Activated T-helper 2 cell treated with anti-CD3 and anti-CD28 coated beads, Interferon-gamma antibody, Interleukin-2, Interleukin-4, amounts not matched to agents 10 μg/mL and 5 μg/mL and 100 μg/mL, durations not matched to agents 14 hours and 24 hours and 36 hours (primary cell): Measurements from ENCODE around the gene CAPN8. TPM values are rescaled to one million over a fixed set of nuclear protein-coding genes. Genes with fewer than 3 reads are reported as not detected.

Experiments used
- DNase-seq: peaks from one replicate; pipeline ENCODE4 v3.0.0; 2021; ENCODE audit warnings: low spot score
- H3K27ac Mint-ChIP-seq: one replicate; pipeline ENCODE4 v1.8.0; 2021; ENCODE audit warnings: mixed read lengths
- H3K27me3 Mint-ChIP-seq: one replicate; pipeline ENCODE4 v1.8.0; 2021; ENCODE audit warnings: low read depth, mixed read lengths
- H3K36me3 Mint-ChIP-seq: one replicate; pipeline ENCODE4 v1.8.0; 2021; ENCODE audit warnings: low read depth, mixed read lengths
- H3K4me1 Mint-ChIP-seq: one replicate; pipeline ENCODE4 v1.8.0; 2021; ENCODE audit warnings: low read depth, mixed read lengths
- H3K4me3 Mint-ChIP-seq: one replicate; pipeline ENCODE4 v1.8.0; 2021; ENCODE audit warnings: low read depth, mild to moderate bottlenecking, moderate library complexity, mixed read lengths
- H3K9me3 Mint-ChIP-seq: one replicate; pipeline ENCODE4 v1.8.0; 2021; ENCODE audit warnings: mixed read lengths
- intact Hi-C: fragments of 100-400 bp; cut with micrococcal nuclease; formaldehyde crosslinking; loops from one replicate; pipeline ENCODE4 v1.15.1; 2023
- total RNA-seq: library from RNA; stranded (reverse); gene quantifications from 2 replicates; pipeline ENCODE4 v1.2.3, GENCODE V29; 2022

Gene CAPN8
- total RNA-seq, 1 donor from 2014 or later = not detected

DNA sequence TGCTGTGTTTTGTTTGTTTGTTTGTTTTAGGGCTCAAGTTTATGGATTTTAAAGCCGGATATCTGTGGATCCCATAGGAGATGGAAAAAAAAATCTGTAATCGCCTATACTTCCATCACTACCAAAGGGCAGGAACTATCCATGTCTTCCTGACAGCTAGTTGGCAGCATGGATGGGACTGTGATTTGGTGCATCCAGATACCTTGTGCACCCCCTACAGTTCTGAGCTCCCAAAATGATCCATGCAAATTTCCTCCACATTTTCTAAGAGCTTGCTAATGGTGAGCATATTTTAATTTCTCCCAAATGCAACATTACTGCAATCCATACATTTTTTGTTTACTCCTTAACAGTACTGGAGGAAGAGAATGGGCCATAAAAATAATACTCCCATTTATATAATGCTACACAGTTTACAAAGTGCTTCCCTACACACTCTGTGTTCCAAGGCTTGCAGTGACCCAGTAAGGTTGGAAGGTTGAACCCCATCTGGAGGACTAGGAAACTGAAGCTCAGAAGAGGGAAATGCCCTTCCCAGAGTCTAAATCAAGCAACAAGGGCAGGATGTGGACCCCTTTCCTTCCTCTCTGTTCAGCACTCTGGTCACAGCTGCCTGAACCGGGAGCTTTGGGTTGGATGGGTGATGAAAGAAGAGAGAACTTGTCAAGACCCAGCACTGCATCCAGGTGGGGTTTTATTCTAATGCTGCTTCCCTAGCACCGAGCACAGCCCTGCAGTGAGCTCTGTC lies 48.0 kb downstream of the CAPN8 start:
- no peaks in the 10 kb centered on the region for H3K27me3 Mint-ChIP-seq
- no peak overlapping the region for H3K27ac Mint-ChIP-seq
- H3K4me1 Mint-ChIP-seq = no peaks in the 10 kb centered on the region
- H3K36me3 Mint-ChIP-seq = no peaks in the 10 kb centered on the region
- no peak for DNase-seq
- intact Hi-C loops = no loop called here
- no peak overlapping the region for H3K4me3 Mint-ChIP-seq
- no peaks in the 10 kb centered on the region for H3K9me3 Mint-ChIP-seq

DNA sequence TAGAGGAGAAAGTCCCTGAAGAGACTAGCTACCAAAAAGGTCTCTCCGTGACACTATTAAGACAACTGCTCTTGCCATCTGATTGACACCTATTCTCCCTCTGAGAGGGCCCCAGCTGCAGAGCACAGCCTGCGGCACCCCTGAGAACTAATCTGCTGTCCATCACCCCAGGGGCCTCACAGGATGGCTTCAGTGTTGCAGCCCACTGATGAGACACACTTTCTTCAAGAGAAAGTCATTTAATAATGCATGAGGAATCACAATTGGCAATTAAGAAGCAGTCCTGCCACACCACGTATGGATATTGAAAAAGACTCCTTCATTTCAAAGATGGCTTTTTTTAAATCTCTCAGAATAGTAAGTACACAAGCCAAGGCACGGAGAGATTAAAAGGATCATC lies 48.9 kb downstream of the CAPN8 start:
- no peak for DNase-seq
- intact Hi-C loops = no loop called here
- Mint-ChIP-seq H3K9me3 (no peaks in the 10 kb centered on the region), H3K27ac (no peak overlapping the region), H3K4me3 (no peak overlapping the region), H3K27me3 (no peaks in the 10 kb centered on the region), H3K4me1 (no peaks in the 10 kb centered on the region), H3K36me3 (no peaks in the 10 kb centered on the region)

DNA sequence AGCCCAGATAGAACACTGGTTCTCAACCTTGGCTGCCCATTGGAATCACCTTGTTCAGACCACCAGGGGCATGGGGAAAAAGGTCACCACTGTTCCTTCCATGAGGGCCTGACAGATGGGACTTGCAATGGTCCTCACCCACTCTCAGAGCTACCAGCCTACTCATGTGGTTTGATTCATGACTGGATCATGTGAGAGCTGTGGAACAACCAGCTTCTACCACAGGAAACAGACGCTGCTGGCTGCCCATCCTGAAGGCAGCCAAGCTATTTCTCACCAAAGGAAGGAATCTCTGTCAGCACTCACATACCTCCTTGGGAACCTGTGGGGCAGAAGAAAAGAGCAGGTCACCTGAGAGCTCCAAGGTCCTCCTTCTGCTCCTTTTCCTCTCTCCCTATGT lies 53.6 kb downstream of the CAPN8 start:
- no peaks in the 10 kb centered on the region for H3K4me1 Mint-ChIP-seq
- DNase-seq = no peak
- intact Hi-C loops = no loop called here
- no peak overlapping the region for H3K27ac Mint-ChIP-seq
- no peaks in the 10 kb centered on the region for H3K9me3 Mint-ChIP-seq
- no peaks in the 10 kb centered on the region for H3K27me3 Mint-ChIP-seq
- H3K4me3 Mint-ChIP-seq = no peak overlapping the region
- no peaks in the 10 kb centered on the region for H3K36me3 Mint-ChIP-seq

DNA sequence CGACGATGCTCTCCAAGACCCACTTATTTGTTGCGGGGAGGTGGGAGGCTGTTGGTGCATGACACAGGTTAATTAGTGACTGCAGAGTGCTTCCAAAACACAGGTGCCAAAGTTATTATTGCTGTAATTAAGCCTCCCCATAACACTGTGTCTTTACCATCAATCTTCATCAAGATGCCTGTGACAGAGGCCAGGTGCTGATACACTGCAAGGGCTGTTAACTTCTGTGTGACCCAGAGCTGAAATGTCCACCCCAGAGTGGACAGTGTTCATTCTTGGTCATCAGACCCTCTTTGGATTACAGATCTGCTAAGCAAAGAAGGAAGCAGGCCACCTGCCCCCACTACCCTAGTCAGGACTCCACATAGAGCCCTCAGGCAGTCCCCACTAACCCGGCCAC lies 55.5 kb downstream of the CAPN8 start:
- H3K36me3 Mint-ChIP-seq = no peaks in the 10 kb centered on the region
- no peak overlapping the region for H3K27ac Mint-ChIP-seq
- no peaks in the 10 kb centered on the region for H3K27me3 Mint-ChIP-seq
- H3K4me1 Mint-ChIP-seq = no peaks in the 10 kb centered on the region
- intact Hi-C loops = no loop called here
- no peaks in the 10 kb centered on the region for H3K9me3 Mint-ChIP-seq
- no peak for DNase-seq
- H3K4me3 Mint-ChIP-seq = no peak overlapping the region

DNA sequence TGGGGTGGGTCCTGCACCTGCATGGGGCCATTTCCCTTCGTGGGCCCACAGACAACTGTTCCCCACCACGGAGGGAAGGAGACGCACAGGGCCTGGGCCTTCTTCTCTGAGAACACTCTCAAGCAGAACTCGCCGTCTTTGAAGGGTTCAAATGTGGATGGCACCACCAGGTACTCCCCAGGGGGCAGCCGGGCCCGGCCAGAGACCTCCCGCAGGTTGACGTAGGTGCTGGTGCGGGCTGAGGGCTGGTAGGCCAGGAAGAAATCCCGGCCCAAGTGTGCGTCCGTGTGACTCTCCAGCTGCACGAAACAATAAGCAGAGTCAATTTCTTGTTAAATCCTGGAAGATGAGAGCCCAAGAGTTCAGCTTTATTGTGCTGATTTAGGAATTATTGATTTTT lies 56.4 kb downstream of the CAPN8 start:
- H3K4me3 Mint-ChIP-seq = no peak overlapping the region
- H3K9me3 Mint-ChIP-seq = no peaks in the 10 kb centered on the region
- intact Hi-C loops = no loop called here
- no peak overlapping the region for H3K27ac Mint-ChIP-seq
- H3K27me3 Mint-ChIP-seq = no peaks in the 10 kb centered on the region
- H3K4me1 Mint-ChIP-seq = no peaks in the 10 kb centered on the region
- H3K36me3 Mint-ChIP-seq = no peaks in the 10 kb centered on the region
- no peak for DNase-seq

DNA sequence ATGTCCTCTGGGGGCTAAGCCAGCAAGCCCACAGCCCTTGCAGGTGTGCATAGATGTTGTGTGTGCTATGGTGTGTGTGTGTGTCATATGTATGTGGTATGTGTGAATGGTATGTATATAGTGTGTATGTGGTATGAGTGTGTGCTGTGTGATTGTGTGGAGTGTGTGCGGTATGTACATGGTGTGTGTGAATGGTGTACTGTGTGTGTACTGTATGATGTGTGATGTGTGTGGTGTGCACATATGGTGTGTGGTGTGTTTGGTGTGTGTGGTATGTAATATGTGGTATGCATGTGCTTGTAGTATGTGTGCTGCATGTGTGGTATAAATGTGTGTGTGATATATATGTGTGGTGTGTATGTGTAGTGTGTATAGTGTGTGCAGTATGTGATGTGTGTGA lies 107.0 kb downstream of the CAPN8 start:
- H3K27ac Mint-ChIP-seq = no peak overlapping the region
- no peaks in the 10 kb centered on the region for H3K27me3 Mint-ChIP-seq
- H3K9me3 Mint-ChIP-seq = no peaks in the 10 kb centered on the region
- H3K4me1 Mint-ChIP-seq = no peaks in the 10 kb centered on the region
- DNase-seq = no peak
- intact Hi-C loops = no loop called here
- H3K4me3 Mint-ChIP-seq = no peak overlapping the region
- no peaks in the 10 kb centered on the region for H3K36me3 Mint-ChIP-seq

DNA sequence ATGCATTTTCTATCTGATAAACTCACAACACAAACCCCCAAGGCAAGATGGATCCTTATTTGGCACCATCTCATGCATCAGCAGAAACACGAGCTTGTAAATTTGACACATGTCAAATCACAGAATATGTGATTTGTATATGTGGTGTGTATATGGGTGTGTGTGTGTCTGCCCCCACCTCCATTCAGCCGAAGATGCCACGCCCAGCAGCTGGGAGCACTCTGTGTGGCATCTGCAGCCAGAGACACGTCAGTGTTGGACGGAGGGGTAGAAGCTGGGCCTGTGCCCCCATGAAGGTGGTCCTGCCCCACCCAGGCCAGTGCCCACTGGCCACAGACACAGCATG lies 108.4 kb downstream of the CAPN8 start:
- Mint-ChIP-seq H3K4me3 (no peak overlapping the region), H3K4me1 (no peaks in the 10 kb centered on the region), H3K9me3 (no peaks in the 10 kb centered on the region), H3K27ac (no peak overlapping the region), H3K27me3 (no peaks in the 10 kb centered on the region), H3K36me3 (no peaks in the 10 kb centered on the region)
- intact Hi-C loops = no loop called here
- no peak for DNase-seq

DNA sequence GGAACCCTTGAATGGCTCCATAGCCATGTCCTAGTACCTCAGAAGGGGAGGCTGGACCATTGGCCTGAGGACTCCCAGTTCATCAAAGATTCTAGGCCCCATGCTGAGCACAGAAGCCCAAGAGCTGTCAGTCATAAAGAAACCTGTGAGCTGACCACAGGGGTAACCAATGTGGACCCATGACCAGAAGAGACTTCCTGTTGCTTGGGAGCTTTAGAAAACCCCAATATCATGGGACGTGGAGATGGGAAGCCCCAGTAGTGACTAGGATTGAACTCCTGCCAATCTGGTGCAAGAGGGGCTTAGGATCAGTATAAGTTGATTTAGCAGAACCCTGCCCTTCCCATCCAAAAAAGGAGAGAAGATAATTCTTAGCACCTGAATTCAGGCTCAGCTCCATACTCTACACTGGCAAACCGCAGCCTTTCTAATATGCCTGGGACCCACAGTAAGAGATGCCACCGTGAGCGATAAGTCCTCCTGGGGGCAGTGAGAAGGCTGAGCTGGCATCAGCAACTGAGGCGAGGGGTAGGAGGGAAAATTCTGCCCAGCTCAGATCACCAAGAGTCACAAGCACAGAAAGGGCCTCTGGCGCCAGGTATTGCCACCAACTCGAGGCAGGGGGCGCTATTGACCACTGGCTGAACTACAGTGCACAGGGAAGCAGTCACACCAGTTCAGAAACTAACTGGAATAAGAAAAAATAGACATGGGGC lies 108.9 kb downstream of the CAPN8 start:
- no peaks in the 10 kb centered on the region for H3K4me1 Mint-ChIP-seq

DNA sequence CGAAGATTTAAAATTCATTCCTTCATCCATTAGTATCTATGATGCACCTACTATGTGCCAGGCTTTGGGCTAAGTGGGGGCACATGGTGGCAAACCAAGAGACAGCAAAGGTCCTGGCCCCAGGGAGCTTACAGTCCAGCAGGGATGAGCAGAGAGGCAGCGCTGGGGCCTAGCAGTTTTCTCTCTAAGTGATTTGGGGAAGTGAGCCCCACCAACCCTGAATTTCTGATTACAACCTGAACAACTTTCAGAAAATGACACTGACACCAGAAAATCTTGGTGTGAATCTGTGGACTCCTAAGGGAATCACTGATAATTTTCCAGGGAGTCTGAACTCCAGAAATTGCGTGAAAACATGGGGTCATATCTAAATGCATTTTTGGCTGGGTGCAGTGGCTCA lies 111.5 kb downstream of the CAPN8 start:
- DNase-seq = no peak
- H3K4me1 Mint-ChIP-seq = no peaks in the 10 kb centered on the region
- H3K27me3 Mint-ChIP-seq = peaks cover 7% of the 10 kb centered on the region
- no peak overlapping the region for H3K4me3 Mint-ChIP-seq
- intact Hi-C loops = no loop called here
- H3K9me3 Mint-ChIP-seq = no peaks in the 10 kb centered on the region
- H3K27ac Mint-ChIP-seq = no peak overlapping the region
- H3K36me3 Mint-ChIP-seq = no peaks in the 10 kb centered on the region

More for the DNA sequence above, 108.9 kb downstream of the CAPN8 start:
- intact Hi-C loops = no loop called here
- Mint-ChIP-seq H3K27ac (no peak overlapping the region), H3K4me3 (no peak overlapping the region), H3K9me3 (no peaks in the 10 kb centered on the region), H3K27me3 (no peaks in the 10 kb centered on the region), H3K36me3 (no peaks in the 10 kb centered on the region)
- peak; percentile 14 for DNase-seq

DNA sequence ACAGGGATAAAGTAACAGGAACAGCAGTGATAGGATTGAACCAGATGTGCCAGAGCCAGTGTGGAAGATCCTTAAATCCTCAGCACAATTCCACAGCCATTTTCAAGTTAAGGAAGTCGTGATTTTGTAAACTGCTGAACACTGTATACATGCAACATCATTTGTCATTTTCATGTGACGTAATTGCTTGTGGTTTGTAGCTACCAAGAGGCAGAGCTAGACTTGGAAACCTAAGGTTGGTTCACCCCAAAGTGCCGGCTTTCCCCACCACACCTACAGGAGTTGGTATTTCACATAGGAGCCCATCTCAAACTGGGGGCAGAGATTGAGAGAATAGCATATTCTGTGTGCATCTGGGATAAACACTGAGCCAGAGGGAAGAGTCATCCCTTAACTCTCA lies 113.9 kb downstream of the CAPN8 start:
- H3K36me3 Mint-ChIP-seq = no peaks in the 10 kb centered on the region
- peaks cover 12% of the 10 kb centered on the region for H3K27me3 Mint-ChIP-seq
- DNase-seq = no peak
- intact Hi-C loops = no loop called here
- no peaks in the 10 kb centered on the region for H3K4me1 Mint-ChIP-seq
- no peak overlapping the region for H3K4me3 Mint-ChIP-seq
- H3K27ac Mint-ChIP-seq = no peak overlapping the region
- H3K9me3 Mint-ChIP-seq = no peaks in the 10 kb centered on the region

DNA sequence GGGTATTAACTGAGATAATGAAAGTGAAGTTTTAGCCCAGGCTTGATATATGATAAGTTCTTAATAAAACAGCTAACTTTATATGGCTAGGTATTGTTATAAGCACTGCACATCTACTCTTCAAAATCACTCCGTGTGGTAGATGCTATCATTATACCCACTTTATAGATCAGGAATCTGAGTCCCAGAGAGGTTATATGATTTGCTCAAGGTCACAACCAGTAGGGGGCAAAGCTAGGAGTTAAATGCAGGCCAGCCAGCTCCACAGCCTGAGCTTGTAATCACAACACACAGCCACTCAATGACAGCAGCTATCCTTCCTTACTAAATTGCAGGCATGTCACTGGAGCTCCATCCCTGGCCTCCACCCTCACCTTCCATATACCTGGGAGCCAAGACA lies 115.8 kb downstream of the CAPN8 start:
- Mint-ChIP-seq H3K4me3 (no peak overlapping the region), H3K27ac (no peak overlapping the region), H3K4me1 (no peaks in the 10 kb centered on the region), H3K9me3 (no peaks in the 10 kb centered on the region), H3K27me3 (peaks cover 12% of the 10 kb centered on the region), H3K36me3 (no peaks in the 10 kb centered on the region)
- no peak for DNase-seq
- intact Hi-C loops = no loop called here

DNA sequence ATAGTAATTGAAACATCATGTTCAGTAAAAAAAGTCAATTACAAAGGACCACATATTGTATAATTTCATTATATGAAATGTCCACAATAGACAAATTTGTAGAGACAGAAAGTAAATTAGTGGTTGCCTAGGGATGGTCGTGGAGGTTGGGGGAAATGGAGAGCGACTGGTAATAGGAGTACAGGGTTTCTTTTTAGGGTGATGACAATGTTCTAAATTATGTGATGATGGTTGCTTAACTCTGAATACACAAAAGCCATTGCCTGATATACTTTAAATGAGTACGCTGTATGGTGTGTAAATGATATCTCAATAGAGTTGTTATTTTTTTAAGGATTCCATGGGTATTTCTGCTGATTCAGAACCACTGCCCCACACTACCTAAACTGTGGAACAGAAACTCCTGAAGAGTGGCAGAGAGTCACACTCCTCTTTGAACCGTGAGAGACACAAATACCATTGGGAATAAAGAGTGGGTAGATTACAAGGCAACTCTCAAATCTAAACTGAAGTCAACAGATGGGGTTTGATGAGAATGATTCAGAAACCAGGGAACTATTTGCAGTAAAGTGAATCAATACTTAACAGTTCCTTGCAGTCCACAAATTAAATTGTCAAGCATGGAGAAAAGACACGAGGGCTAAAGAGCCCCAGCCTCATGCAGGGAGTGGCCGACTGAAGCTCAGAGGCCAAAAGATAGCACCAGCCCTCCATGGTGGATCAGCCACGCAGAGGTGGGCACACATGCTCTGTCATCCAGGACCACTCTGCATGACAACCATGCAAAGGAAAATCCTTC lies 118.0 kb downstream of the CAPN8 start:
- H3K36me3 Mint-ChIP-seq = no peaks in the 10 kb centered on the region
- H3K27ac Mint-ChIP-seq = no peak overlapping the region
- intact Hi-C loops = no loop called here
- no peak for DNase-seq
- H3K4me1 Mint-ChIP-seq = no peaks in the 10 kb centered on the region
- H3K9me3 Mint-ChIP-seq = no peaks in the 10 kb centered on the region
- H3K27me3 Mint-ChIP-seq = peaks cover 12% of the 10 kb centered on the region
- H3K4me3 Mint-ChIP-seq = no peak overlapping the region

DNA sequence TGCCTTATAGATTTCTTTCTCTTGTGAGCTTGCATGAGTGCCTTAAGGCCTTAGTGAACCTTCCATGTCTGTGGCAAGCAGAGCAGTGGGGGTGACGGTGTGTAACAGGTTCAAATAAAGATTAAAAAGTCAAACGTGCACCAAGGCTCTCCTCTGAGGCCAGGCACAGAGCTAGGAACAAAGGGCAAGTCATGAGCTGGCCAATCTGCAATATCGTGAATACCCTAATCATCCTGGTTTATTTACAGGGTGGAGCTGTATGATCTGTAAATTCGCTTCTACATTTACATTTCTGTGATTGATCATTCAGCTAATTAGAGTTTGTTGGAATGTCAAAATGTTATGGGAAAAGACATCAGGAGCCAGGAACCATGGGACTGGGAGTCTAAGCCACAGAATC lies 120.2 kb downstream of the CAPN8 start:
- DNase-seq = no peak
- Mint-ChIP-seq H3K36me3 (no peaks in the 10 kb centered on the region), H3K4me3 (no peak overlapping the region), H3K27ac (no peak overlapping the region), H3K27me3 (peaks cover 9% of the 10 kb centered on the region), H3K9me3 (no peaks in the 10 kb centered on the region), H3K4me1 (no peaks in the 10 kb centered on the region)
- intact Hi-C loops = no loop called here
